ENCODE data around the gene PHF2.

DNA sequence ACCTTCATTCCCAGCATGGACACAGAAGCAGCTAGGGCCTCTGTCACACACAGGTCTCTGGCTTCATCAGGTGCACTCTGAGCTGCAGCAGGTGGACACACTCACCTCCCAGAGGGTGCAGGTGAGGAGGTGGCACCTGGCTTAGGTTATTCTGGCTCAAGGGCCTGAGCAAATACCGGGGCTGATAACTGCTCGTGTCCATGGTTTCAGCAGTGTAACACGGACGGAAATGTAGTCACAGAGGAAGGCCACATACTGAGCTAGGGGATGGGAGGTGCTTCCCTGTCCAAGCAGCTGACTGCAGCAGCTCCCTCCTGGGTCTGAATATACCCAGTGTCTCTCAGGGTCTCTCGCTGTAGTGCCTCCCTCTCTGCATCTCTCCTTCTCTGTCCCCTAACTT lies 5.7 kb downstream of the PHF2 start:
- TF ChIP-seq POLR2A (IDR thresholded peaks at IDR 0.05) (no peak), POLR2AphosphoS5 (IDR thresholded peaks at IDR 0.05) (no peak)
- TF ChIP-seq, protein P1, sequence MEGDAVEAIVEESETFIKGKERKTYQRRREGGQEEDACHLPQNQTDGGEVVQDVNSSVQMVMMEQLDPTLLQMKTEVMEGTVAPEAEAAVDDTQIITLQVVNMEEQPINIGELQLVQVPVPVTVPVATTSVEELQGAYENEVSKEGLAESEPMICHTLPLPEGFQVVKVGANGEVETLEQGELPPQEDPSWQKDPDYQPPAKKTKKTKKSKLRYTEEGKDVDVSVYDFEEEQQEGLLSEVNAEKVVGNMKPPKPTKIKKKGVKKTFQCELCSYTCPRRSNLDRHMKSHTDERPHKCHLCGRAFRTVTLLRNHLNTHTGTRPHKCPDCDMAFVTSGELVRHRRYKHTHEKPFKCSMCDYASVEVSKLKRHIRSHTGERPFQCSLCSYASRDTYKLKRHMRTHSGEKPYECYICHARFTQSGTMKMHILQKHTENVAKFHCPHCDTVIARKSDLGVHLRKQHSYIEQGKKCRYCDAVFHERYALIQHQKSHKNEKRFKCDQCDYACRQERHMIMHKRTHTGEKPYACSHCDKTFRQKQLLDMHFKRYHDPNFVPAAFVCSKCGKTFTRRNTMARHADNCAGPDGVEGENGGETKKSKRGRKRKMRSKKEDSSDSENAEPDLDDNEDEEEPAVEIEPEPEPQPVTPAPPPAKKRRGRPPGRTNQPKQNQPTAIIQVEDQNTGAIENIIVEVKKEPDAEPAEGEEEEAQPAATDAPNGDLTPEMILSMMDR (IDR thresholded peaks at IDR 0.05): no peak

Data from breast epithelium (tissue), 3 donors.